H1 (cell line): ENCODE data around the gene FAM90A1. TPM values are rescaled to one million over a fixed set of nuclear protein-coding genes. Genes with fewer than 3 reads are reported as not detected.
"Not testable (repeated sequence)": the region's sequence is repeated elsewhere in the genome, so short reads cannot be mapped to it uniquely, and the experiment has no call there.

Source experiments
- CTCF ChIA-PET: fragments of 300-600 bp; sonication (Branson Sonifier 250); formaldehyde crosslinking; loops from one replicate; lab custom pipeline; 2021; ENCODE audit not compliant: partially characterized antibody; lab: Charles Lee
- POLR2A ChIA-PET: fragments of 300-600 bp; sonication (Branson Sonifier 250); formaldehyde crosslinking; loops from one replicate; lab custom pipeline; 2021; ENCODE audit warnings: inconsistent platforms; ENCODE audit not compliant: partially characterized antibody; lab: Charles Lee
- DNase-seq, 2 experiments: peaks; one replicate each; pipeline versions ENCODE4 v3.0.0 to v3.0.0-alpha.2; 2010 to 2022; ENCODE audit warnings: low spot score in 2 of 2, low read depth in 1 of 2, mixed read lengths in 1 of 2
- FAIRE-seq: peaks from 2 replicates; lab custom pipeline; 2011; peaks lifted over from hg19 to GRCh38; lab: Jason Lieb, UNC
- H2AFZ ChIP-seq: 2 replicates; pipeline ENCODE4 v1.8.1; 2012; ENCODE audit warnings: low read length, inconsistent platforms
- H2AK5ac ChIP-seq: 2 replicates; pipeline ENCODE4 v1.6.1; 2013; ENCODE audit warnings: low read depth, low read length
- H2BK120ac ChIP-seq: replicated peaks from 2 replicates; pipeline ENCODE3; 2013; ENCODE audit warnings: low read depth, low read length, inconsistent platforms
- H2BK12ac ChIP-seq: 2 replicates; pipeline ENCODE4 v1.6.1; 2013; ENCODE audit warnings: low read depth, low read length
- H2BK15ac ChIP-seq: 2 replicates; pipeline ENCODE4 v1.6.1; 2013; ENCODE audit warnings: low read length
- H2BK20ac ChIP-seq: 2 replicates; pipeline ENCODE4 v1.6.1; 2013; ENCODE audit warnings: low read length
- H2BK5ac ChIP-seq: 2 replicates; pipeline ENCODE4 v1.6.1; 2013; ENCODE audit warnings: low read depth, low read length
- H3K14ac ChIP-seq: 2 replicates; pipeline ENCODE4 v1.6.1; 2013; ENCODE audit warnings: inconsistent platforms; ENCODE audit not compliant: insufficient read length
- H3K18ac ChIP-seq: 2 replicates; pipeline ENCODE4 v1.6.1; 2013; ENCODE audit warnings: low read length; ENCODE audit errors: extremely low read depth
- H3K23ac ChIP-seq: 2 replicates; pipeline ENCODE4 v1.6.1; 2013; ENCODE audit warnings: inconsistent platforms; ENCODE audit not compliant: insufficient read length
- H3K23me2 ChIP-seq: 2 replicates; pipeline ENCODE4 v1.6.1; 2013; ENCODE audit warnings: low read depth, low read length
- H3K27ac ChIP-seq: 2 replicates; pipeline ENCODE4 v1.6.1; 2011; ENCODE audit warnings: low read depth, low read length, inconsistent platforms
- H3K27me3 ChIP-seq, 4 experiments: replicated peaks in 1 of 4; 1 replicate in 1 of 4; 2 replicates in 3 of 4; pipeline versions ENCODE4 v1.6.1 to v1.8.1; 2011 to 2013; ENCODE audit warnings: low read length in 3 of 4, mild to moderate bottlenecking in 3 of 4, inconsistent platforms in 2 of 4, mixed read lengths in 2 of 4, moderate library complexity in 1 of 4; ENCODE audit not compliant: control insufficient read depth in 3 of 4, insufficient read depth in 3 of 4; ENCODE audit errors: extremely low read depth in 1 of 4
- H3K36me3 ChIP-seq, 4 experiments: 2 replicates each; pipeline versions ENCODE4 v1.6.1 to v1.8.1; 2011 to 2013; ENCODE audit warnings: mild to moderate bottlenecking in 4 of 4, low read length in 3 of 4, moderate library complexity in 2 of 4, control low read depth in 1 of 4, inconsistent platforms in 1 of 4; ENCODE audit not compliant: insufficient read depth in 4 of 4, control insufficient read depth in 2 of 4
- H3K4ac ChIP-seq: replicated peaks from 2 replicates; pipeline ENCODE3; 2013; ENCODE audit warnings: low read length, low read depth, mixed read lengths, inconsistent platforms; ENCODE audit not compliant: insufficient read length
- H3K4me1 ChIP-seq, 4 experiments: replicated peaks in 1 of 4; 1 replicate in 1 of 4; 2 replicates in 3 of 4; pipeline versions ENCODE4 v1.6.1 to v1.8.1; 2011 to 2013; ENCODE audit warnings: low read length in 3 of 4, inconsistent platforms in 2 of 4, mixed read lengths in 1 of 4; ENCODE audit not compliant: insufficient read depth in 4 of 4, control insufficient read depth in 3 of 4
- H3K4me2 ChIP-seq, 2 experiments: 2 replicates each; pipeline versions ENCODE4 v1.6.1 to v1.8.1; 2011 to 2013; ENCODE audit warnings: low read depth in 2 of 2, low read length in 2 of 2, control low read depth in 1 of 2, inconsistent platforms in 1 of 2, mild to moderate bottlenecking in 1 of 2; ENCODE audit not compliant: insufficient read depth in 1 of 2
- H3K4me3 ChIP-seq, 4 experiments: fragments of 200-600, 300-600 bp in 1 of 4; sonication (generic), shearing (Covaris generic), sonication (Bioruptor Twin) in 1 of 4; 2 replicates each; pipeline versions ENCODE4 v1.5.1 to v1.8.1; 2011 to 2016; ENCODE audit warnings: low read length in 4 of 4, low read depth in 3 of 4, control low read depth in 2 of 4, inconsistent platforms in 2 of 4, mild to moderate bottlenecking in 2 of 4, mixed read lengths in 1 of 4, moderate library complexity in 1 of 4; ENCODE audit not compliant: insufficient read depth in 2 of 4; ENCODE audit errors: extremely low read depth in 1 of 4
- H3K56ac ChIP-seq: replicated peaks from 2 replicates; pipeline ENCODE3; 2013; ENCODE audit warnings: low read depth, mild to moderate bottlenecking, mixed read lengths, low read length, inconsistent platforms; ENCODE audit not compliant: insufficient read length
- H3K79me1 ChIP-seq: 2 replicates; pipeline ENCODE4 v1.6.1; 2013; ENCODE audit warnings: low read depth, low read length, control low read depth
- H3K79me2 ChIP-seq, 2 experiments: 2 replicates each; pipeline versions ENCODE4 v1.6.1 to v1.8.1; 2012 to 2013; ENCODE audit warnings: low read length in 2 of 2, mild to moderate bottlenecking in 2 of 2, inconsistent platforms in 1 of 2; ENCODE audit not compliant: insufficient read depth in 2 of 2, control insufficient read depth in 1 of 2
- H3K9ac ChIP-seq, 4 experiments: replicated peaks in 1 of 4; 1 replicate in 1 of 4; 2 replicates in 3 of 4; pipeline versions ENCODE4 v1.6.1 to v1.8.1; 2011 to 2013; ENCODE audit warnings: low read depth in 3 of 4, low read length in 3 of 4, control low read depth in 2 of 4, mild to moderate bottlenecking in 2 of 4, moderate library complexity in 2 of 4, inconsistent platforms in 1 of 4; ENCODE audit errors: extremely low read depth in 1 of 4
- H3K9me3 ChIP-seq, 2 experiments: 2 replicates each; pipeline versions ENCODE4 v1.6.1 to v1.8.1; 2012 to 2013; ENCODE audit warnings: mild to moderate bottlenecking in 2 of 2, moderate library complexity in 2 of 2, control low read depth in 1 of 2, inconsistent platforms in 1 of 2, low read depth in 1 of 2, low read length in 1 of 2, mixed read lengths in 1 of 2; ENCODE audit not compliant: insufficient read depth in 2 of 2
- H4K20me1 ChIP-seq, 2 experiments: replicated peaks in 1 of 2; 2 replicates each; pipeline versions ENCODE3 to v1.8.1; 2011 to 2013; ENCODE audit warnings: inconsistent platforms in 2 of 2, low read length in 2 of 2, mild to moderate bottlenecking in 1 of 2; ENCODE audit not compliant: insufficient read depth in 2 of 2, control insufficient read depth in 1 of 2
- H4K5ac ChIP-seq: 2 replicates; pipeline ENCODE4 v1.6.1; 2013; ENCODE audit warnings: low read length, low read depth, mixed read lengths, inconsistent platforms; ENCODE audit not compliant: insufficient read length
- H4K8ac ChIP-seq: 2 replicates; pipeline ENCODE4 v1.8.0; 2013; ENCODE audit warnings: mild to moderate bottlenecking, moderate library complexity, low read length, inconsistent platforms; ENCODE audit not compliant: insufficient read depth; ENCODE audit errors: extremely low read depth
- H4K91ac ChIP-seq: replicated peaks from 2 replicates; pipeline ENCODE3; 2013; ENCODE audit warnings: low read length, mixed read lengths, inconsistent platforms; ENCODE audit not compliant: insufficient read length
- WGBS, 2 experiments: shearing (Covaris generic) in 1 of 2; methylation state at CpG; one replicate each; pipeline versions ENCODE4 v1.1.6 to v1.1.7; 2013 to 2015; ENCODE audit warnings: low lambda C conversion rate in 2 of 2, mixed read lengths in 2 of 2, inconsistent platforms in 1 of 2, low coverage in 1 of 2, missing lambda C conversion rate in 1 of 2; ENCODE audit not compliant: insufficient replicate concordance in 2 of 2, insufficient coverage in 1 of 2, insufficient read length in 1 of 2; ENCODE audit errors: extremely low coverage in 1 of 2, missing lambda C conversion rate in 1 of 2; 5-methylcytosine and 5-hydroxymethylcytosine counted together
- polyA plus RNA-seq, 7 experiments: library from polyadenylated mRNA; depleted of rRNA in 3 of 7; stranded (reverse) in 5 of 7; unstranded in 2 of 7; fragments of >200 nt in 5 of 7; fragments of 200-250 nt in 2 of 7; gene quantifications; 1 replicate in 5 of 7; 2 replicates in 1 of 7; 4 replicates in 1 of 7; pipeline versions ENCODE4 v1.2.1 to v1.2.3, GENCODE V29; 2011 to 2013; ENCODE audit warnings: missing spikeins in 2 of 7, mixed read lengths in 2 of 7
- total RNA-seq: library from RNA; stranded (reverse); fragmentation: NEBNext Ultra II Directional; extraction: Animal tissue kit (Norgen Biotek cat#: 25700); gene quantifications from 2 replicates; pipeline ENCODE4 v1.2.1, GENCODE V29; 2021

Gene FAM90A1
- total and polyA plus RNA-seq, 2 of the 8 experiments (the other 6 are each of a cell fraction or from before 2014, with no cell fraction given): 0.21 TPM; not detected in 1

- DNase-seq, H3K14ac ChIP-seq, H3K4me1 ChIP-seq, H3K4me2 ChIP-seq, H3K79me1 ChIP-seq, H3K9me3 ChIP-seq, H3K18ac ChIP-seq, H2AK5ac ChIP-seq, H3K23me2 ChIP-seq, FAIRE-seq, H2AFZ ChIP-seq, H4K20me1 ChIP-seq, H3K9ac ChIP-seq, H2BK20ac ChIP-seq, H2BK120ac ChIP-seq, H3K4me3 ChIP-seq, H3K56ac ChIP-seq, H4K5ac ChIP-seq, H4K91ac ChIP-seq, POLR2A ChIA-PET, H3K79me2 ChIP-seq, H3K36me3 ChIP-seq, H2BK5ac ChIP-seq, H2BK12ac ChIP-seq, H2BK15ac ChIP-seq, H3K23ac ChIP-seq, H3K27ac ChIP-seq, H3K27me3 ChIP-seq, H4K8ac ChIP-seq, H3K4ac ChIP-seq: not testable (repeated sequence)
- CTCF ChIA-PET: interaction anchor here (0.7 kb wide), 2 partner anchors 9 to 271 kb away, joined by 3 read pairs; no protein-coding TSS in a partner anchor
- WGBS, 2 experiments: 93% methylated on average over 11 of the region's 11 CpGs; no CpG with 5 or more reads in 1 of the 2 experiments
Measured at GRCh38 chr12:8228607-8229006, 1.2 kb upstream of the FAM90A1 start.

GRCh38 chr12:8227732-8228077, 287 bp upstream of the FAM90A1 start:
- 89% methylated on average over 5 of the region's 7 CpGs; no CpG with 5 or more reads in 1 of the 2 experiments for WGBS, 2 experiments
- H3K36me3 ChIP-seq, H2BK15ac ChIP-seq, H3K27me3 ChIP-seq, H4K91ac ChIP-seq, H4K8ac ChIP-seq, H2BK5ac ChIP-seq, POLR2A ChIA-PET, H2BK20ac ChIP-seq, CTCF ChIA-PET, H3K4ac ChIP-seq, H3K14ac ChIP-seq, H3K9ac ChIP-seq, H2AK5ac ChIP-seq, H3K79me1 ChIP-seq, H2BK12ac ChIP-seq, H3K4me2 ChIP-seq, H3K27ac ChIP-seq, H3K9me3 ChIP-seq, H3K79me2 ChIP-seq, H4K20me1 ChIP-seq, H3K23me2 ChIP-seq, H3K4me3 ChIP-seq, H3K23ac ChIP-seq, DNase-seq, H2BK120ac ChIP-seq, H3K4me1 ChIP-seq, FAIRE-seq, H3K18ac ChIP-seq, H3K56ac ChIP-seq, H4K5ac ChIP-seq, H2AFZ ChIP-seq: not testable (repeated sequence)
